Body of pancreas (tissue), 4 donors: ENCODE data around the gene CSAG2. TPM values are rescaled to one million over a fixed set of nuclear protein-coding genes. Genes with fewer than 3 reads are reported as not detected.
A peak's percentile ranks its signal among the peaks of the same experiment; 100 is the strongest.
"Not testable (repeated sequence)": the region's sequence is repeated elsewhere in the genome, so short reads cannot be mapped to it uniquely, and the experiment has no call there.

Experiments
- ATAC-seq: fragments of 150-250 bp; one replicate; pipeline ENCODE4 v1.9.1; 2016
- DNase-seq, 4 donors: peaks; one replicate each; pipeline ENCODE4 v3.0.0-alpha.2; 2019
- H3K27ac ChIP-seq, 4 donors: fragments of 200-600 bp; sonication (generic); 1 replicate in 3 of 4; 2 replicates in 1 of 4; pipeline versions ENCODE4 v1.5.1 to v1.6.1; 2016 to 2019; ENCODE audit warnings: mild to moderate bottlenecking in 1 of 4, mixed read lengths in 1 of 4, moderate library complexity in 1 of 4
- H3K27me3 ChIP-seq, 2 donors: fragments of 200-600 bp; sonication (generic); one replicate each; pipeline ENCODE4 v1.6.0; 2016; ENCODE audit warnings: mild to moderate bottlenecking in 1 of 2
- H3K36me3 ChIP-seq, 2 donors: fragments of 200-600 bp; sonication (generic); replicated peaks in 1 of 2; 2 replicates each; pipeline ENCODE4 v1.5.1; 2016; ENCODE audit warnings: low read depth in 2 of 2; ENCODE audit not compliant: insufficient read depth in 1 of 2
- H3K4me1 ChIP-seq: fragments of 200-600 bp; sonication (generic); one replicate; pipeline ENCODE4 v1.6.0; 2016
- H3K4me3 ChIP-seq, 2 donors: fragments of 200-600 bp; sonication (generic); 1 replicate in 1 of 2; 2 replicates in 1 of 2; pipeline ENCODE4 v1.5.1; 2016 to 2019
- H3K9me3 ChIP-seq, 3 donors: fragments of 200-600 bp; sonication (generic); 1 replicate in 2 of 3; 2 replicates in 1 of 3; pipeline ENCODE4 v1.5.1; 2016
- POLR2A ChIP-seq, 3 donors: fragments of 450-650 bp; IDR thresholded peaks; one replicate each; pipeline ENCODE4 v1.6.1; 2016; ENCODE audit warnings: antibody characterized with exemption in 3 of 3, mild to moderate bottlenecking in 2 of 3
- WGBS, 2 donors: methylation state at CpG; one replicate each; pipeline ENCODE4 v1.1.5; 2017; 5-methylcytosine and 5-hydroxymethylcytosine counted together
- intact Hi-C: fragments of 100-400 bp; cut with DNase I; formaldehyde crosslinking; loops from one replicate; pipeline ENCODE4 v1.15.1; 2023
- total RNA-seq, 2 donors: library from RNA; depleted of rRNA; stranded (reverse); fragments of >200 nt; gene quantifications; one replicate each; pipeline ENCODE4 v1.1.0, GENCODE V29; 2016
- TF ChIP-seq, protein P1 (sequence below), 7 experiments: fragments of 450-650 bp in 4 of 7; fragments of 200-600 bp in 3 of 7; sonication (generic) in 3 of 7; IDR thresholded peaks; one replicate each; pipeline ENCODE4 v1.5.1; 2016 to 2019; ENCODE audit warnings: antibody characterized with exemption in 7 of 7

The CSAG2 gene
- total RNA-seq, result not detected

GRCh38 chrX:152709173-152709572 is at the start of gene CSAG2:
Gene CSAG2, minus strand, starts transcription at chrX:152709273. Its CDS starts 161 bp downstream, at chrX:152709112.
- WGBS, 2 donors, result no CpG with 5 or more reads among the region's 2 CpGs

DNA sequence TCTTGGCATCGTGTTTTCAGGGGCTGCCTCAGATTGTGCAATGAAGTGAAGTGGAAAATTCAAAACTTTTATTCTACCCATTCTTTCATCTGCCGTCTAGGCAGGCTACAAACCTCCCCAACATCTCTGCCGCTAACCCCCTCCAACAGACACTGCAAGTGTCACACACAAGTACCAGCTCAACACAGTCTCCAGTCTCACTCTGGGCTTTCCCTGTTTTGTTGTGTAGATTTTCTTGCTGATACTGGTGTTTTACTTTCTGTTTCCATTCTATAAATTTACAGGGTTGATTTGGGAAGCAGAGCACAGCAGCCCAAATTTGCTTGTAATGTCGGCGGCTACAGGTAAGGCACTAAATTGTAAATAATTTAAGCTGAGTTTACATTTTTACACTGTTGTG is 45.8 kb upstream of the CSAG2 start:
- intact Hi-C loops, H3K4me3 ChIP-seq, H3K27me3 ChIP-seq, DNase-seq, H3K4me1 ChIP-seq, ATAC-seq, H3K36me3 ChIP-seq, H3K27ac ChIP-seq, H3K9me3 ChIP-seq: not testable (repeated sequence)
- WGBS, 2 donors, result no CpG with 5 or more reads among the region's 5 CpGs

More at GRCh38 chrX:152709173-152709572, at the start of gene CSAG2:
- H3K36me3 ChIP-seq, H3K4me3 ChIP-seq, intact Hi-C loops, H3K9me3 ChIP-seq, H3K4me1 ChIP-seq, ATAC-seq, DNase-seq, H3K27me3 ChIP-seq, H3K27ac ChIP-seq: not testable (repeated sequence)

DNA sequence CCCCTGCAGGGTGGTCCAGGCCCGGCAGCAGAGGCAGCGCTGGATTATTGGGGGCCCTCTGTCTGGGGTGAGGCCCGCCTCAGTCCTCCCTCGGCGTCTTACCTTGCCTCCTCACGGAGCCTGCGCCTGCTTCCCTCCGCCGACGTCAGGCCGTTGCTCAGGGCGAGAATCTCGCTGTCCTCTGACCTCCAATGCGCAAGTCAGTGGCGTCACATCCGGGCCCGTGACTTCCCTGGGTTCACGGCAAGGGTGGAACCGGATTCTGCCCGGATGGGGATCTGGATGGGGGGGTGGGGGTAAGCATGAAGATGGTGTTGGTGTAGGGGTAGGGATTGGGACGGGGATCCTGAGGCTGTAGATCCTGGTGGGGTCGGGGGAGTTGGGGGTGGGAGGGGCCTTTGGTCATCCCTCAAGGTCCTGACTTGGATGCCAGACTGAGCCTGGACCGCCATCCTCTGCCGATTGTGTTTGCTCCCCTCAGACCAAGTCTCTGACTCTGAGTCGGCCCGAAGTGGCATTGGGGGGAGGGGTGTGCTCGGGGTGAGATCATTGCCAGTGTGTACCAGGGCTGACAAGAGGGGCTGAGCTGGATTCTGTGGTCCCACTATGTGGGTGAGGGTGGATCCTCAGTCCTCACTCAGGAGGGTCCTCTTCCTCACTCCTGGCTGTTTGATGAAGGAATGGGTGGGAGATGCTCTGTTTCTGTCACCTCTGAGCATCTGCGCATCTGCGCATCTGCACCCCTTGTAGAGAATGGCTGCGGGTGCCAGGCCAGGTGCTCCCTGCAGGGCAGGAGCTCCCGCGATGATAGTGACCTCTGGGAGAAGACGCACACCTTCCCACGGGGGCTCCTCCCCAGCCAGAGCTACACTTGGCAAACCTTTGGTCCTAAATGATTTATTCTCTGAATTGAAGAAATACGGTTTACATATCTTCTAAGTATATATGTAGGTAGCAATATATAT is 44.9 kb upstream of the CSAG2 start, which contains the start of gene MAGEA2:
MAGEA2 (minus strand) TSS at position 157 of the 965 bp plus-strand sequence. CDS start 2,479 bp downstream, outside the sequence.
- H3K27ac ChIP-seq, ATAC-seq, intact Hi-C loops, H3K36me3 ChIP-seq, H3K27me3 ChIP-seq, DNase-seq, H3K4me1 ChIP-seq, H3K4me3 ChIP-seq, H3K9me3 ChIP-seq: not testable (repeated sequence)
- no CpG with 5 or more reads among the region's 35 CpGs for WGBS, 2 donors

DNA sequence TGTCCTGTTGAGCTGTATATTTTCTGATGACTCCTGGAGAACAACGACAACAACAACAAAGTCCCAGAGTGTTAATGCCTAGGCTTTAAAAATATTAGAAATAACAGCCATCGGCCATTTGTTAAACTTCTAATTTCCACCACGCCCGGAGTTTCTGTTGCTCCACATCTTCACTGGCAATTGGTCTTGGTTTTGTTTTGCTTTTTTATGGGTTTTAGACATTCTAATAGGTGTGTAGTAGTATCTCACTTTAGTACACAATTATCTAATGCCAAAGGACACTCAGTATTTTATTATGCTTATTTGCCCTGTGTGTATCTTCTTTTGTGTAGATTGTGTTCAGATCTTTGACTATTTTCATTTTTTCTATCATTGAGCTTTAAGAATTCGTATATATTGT is 29.5 kb upstream of the CSAG2 start:
- 77 to 87% methylated on average over 5 of the region's 5 CpGs for WGBS, 2 donors
- intact Hi-C loops, result no loop called here
- TF ChIP-seq POLR2A (IDR thresholded peaks at IDR 0.05), result no peak
- TF ChIP-seq, protein P1, sequence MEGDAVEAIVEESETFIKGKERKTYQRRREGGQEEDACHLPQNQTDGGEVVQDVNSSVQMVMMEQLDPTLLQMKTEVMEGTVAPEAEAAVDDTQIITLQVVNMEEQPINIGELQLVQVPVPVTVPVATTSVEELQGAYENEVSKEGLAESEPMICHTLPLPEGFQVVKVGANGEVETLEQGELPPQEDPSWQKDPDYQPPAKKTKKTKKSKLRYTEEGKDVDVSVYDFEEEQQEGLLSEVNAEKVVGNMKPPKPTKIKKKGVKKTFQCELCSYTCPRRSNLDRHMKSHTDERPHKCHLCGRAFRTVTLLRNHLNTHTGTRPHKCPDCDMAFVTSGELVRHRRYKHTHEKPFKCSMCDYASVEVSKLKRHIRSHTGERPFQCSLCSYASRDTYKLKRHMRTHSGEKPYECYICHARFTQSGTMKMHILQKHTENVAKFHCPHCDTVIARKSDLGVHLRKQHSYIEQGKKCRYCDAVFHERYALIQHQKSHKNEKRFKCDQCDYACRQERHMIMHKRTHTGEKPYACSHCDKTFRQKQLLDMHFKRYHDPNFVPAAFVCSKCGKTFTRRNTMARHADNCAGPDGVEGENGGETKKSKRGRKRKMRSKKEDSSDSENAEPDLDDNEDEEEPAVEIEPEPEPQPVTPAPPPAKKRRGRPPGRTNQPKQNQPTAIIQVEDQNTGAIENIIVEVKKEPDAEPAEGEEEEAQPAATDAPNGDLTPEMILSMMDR (IDR thresholded peaks at IDR 0.05), result no peak

DNA sequence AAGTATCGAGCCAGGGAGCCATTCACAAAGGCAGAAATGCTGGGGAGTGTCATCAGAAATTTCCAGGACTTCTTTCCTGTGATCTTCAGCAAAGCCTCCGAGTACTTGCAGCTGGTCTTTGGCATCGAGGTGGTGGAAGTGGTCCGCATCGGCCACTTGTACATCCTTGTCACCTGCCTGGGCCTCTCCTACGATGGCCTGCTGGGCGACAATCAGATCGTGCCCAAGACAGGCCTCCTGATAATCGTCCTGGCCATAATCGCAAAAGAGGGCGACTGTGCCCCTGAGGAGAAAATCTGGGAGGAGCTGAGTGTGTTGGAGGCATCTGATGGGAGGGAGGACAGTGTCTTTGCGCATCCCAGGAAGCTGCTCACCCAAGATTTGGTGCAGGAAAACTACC is 27.5 kb upstream of the CSAG2 start:
- H3K9me3 ChIP-seq, H3K27me3 ChIP-seq, H3K27ac ChIP-seq, ATAC-seq, H3K36me3 ChIP-seq, H3K4me3 ChIP-seq, H3K4me1 ChIP-seq, intact Hi-C loops: not testable (repeated sequence)
- 74 to 83% methylated on average over 6 to 12 of the region's 12 CpGs for whole genome bisulfite sequencing, 2 donors
- peak in 1 of 4 donors; percentile 2 for DNase-seq

More for the DNA sequence above, 29.5 kb upstream of the CSAG2 start:
- no peaks in the 10 kb centered on the region for H3K27me3 ChIP-seq
- H3K27ac ChIP-seq, result no peak overlapping the region
- H3K4me3 ChIP-seq, result no peak overlapping the region
- no peaks in the 10 kb centered on the region for H3K36me3 ChIP-seq
- H3K4me1 ChIP-seq, result no peaks in the 10 kb centered on the region
- no peak for ATAC-seq
- DNase-seq, result no peak
- no peaks in the 10 kb centered on the region for H3K9me3 ChIP-seq

DNA sequence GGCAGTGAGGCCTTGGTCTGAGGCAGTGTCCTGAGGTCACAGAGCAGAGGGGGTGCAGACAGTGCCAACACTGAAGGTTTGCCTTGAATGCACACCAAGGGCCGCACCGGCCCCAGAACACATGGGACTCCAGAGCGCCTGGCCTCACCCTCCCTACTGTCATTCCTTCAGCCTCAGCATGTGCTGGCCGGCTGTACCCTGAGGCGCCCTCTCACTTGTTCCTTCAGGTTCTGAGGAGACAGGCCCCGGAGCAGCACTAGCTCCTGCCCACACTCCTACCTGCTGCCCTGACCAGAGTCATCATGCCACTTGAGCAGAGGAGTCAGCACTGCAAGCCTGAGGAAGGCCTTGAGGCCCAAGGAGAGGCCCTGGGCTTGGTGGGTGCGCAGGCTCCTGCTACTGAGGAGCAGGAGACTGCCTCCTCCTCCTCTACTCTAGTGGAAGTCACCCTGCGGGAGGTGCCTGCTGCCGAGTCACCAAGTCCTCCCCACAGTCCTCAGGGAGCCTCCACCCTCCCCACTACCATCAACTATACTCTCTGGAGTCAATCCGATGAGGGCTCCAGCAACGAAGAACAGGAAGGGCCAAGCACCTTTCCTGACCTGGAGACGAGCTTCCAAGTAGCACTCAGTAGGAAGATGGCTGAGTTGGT is 26.9 kb upstream of the CSAG2 start:
- 87 to 100% methylated on average over 2 to 8 of the region's 12 CpGs for WGBS, 2 donors
- peak in 1 of 4 donors; percentile 7 for DNase-seq
- intact Hi-C loops, result no loop called here

More for the DNA sequence above, 26.9 kb upstream of the CSAG2 start:
- Histone ChIP-seq H3K9me3 (no peaks in the 10 kb centered on the region), H3K4me1 (no peaks in the 10 kb centered on the region), H3K27me3 (no peaks in the 10 kb centered on the region), H3K27ac (no peak overlapping the region), H3K4me3 (no peak overlapping the region), H3K36me3 (no peaks in the 10 kb centered on the region)
- no peak for TF ChIP-seq POLR2A (IDR thresholded peaks at IDR 0.05)
- TF ChIP-seq, protein P1 (IDR thresholded peaks at IDR 0.05), result no peak
- no peak for ATAC-seq
